Tibial nerve (tissue), 4 donors: ENCODE results near the gene FAM83F. TPM values are rescaled to one million over a fixed set of nuclear protein-coding genes. Genes with fewer than 3 reads are reported as not detected.

Experiments used
- DNase-seq, 2 donors: peaks; one replicate each; pipeline ENCODE4 v3.0.0-alpha.2; 2019; ENCODE audit warnings: low spot score in 2 of 2
- H3K27ac ChIP-seq, 4 donors: fragments of 200-600 bp; sonication (generic) in 3 of 4; one replicate each; pipeline ENCODE4 v1.5.1; 2017 to 2019; ENCODE audit warnings: mild to moderate bottlenecking in 1 of 4
- H3K27me3 ChIP-seq, 2 donors: fragments of 200-600 bp; sonication (generic) in 1 of 2; one replicate each; pipeline versions ENCODE4 v1.5.1 to v1.6.0; 2017 to 2019
- H3K36me3 ChIP-seq, 3 donors: fragments of 200-600 bp; sonication (generic); one replicate each; pipeline ENCODE4 v1.5.1; 2018 to 2019
- H3K4me1 ChIP-seq, 4 donors: fragments of 200-600 bp; sonication (generic) in 3 of 4; one replicate each; pipeline ENCODE4 v1.5.1; 2017 to 2019
- H3K4me3 ChIP-seq, 4 donors: fragments of 200-600 bp; sonication (generic) in 3 of 4; one replicate each; pipeline ENCODE4 v1.5.1; 2017 to 2019; ENCODE audit warnings: mild to moderate bottlenecking in 1 of 4, moderate library complexity in 1 of 4
- H3K9me3 ChIP-seq, 4 donors: fragments of 200-600 bp; sonication (generic) in 3 of 4; one replicate each; pipeline ENCODE4 v1.5.1; 2017 to 2019
- EP300 ChIP-seq, 2 donors: sonication (generic); formaldehyde crosslinking; IDR thresholded peaks; one replicate each; pipeline ENCODE4 v1.6.1; 2017; ENCODE audit warnings: antibody characterized with exemption in 2 of 2, mild to moderate bottlenecking in 1 of 2
- POLR2A ChIP-seq, 2 donors: fragments of 450-650 bp; IDR thresholded peaks; one replicate each; pipeline ENCODE4 v1.6.1; 2017; ENCODE audit warnings: antibody characterized with exemption in 2 of 2, mild to moderate bottlenecking in 2 of 2, moderate library complexity in 2 of 2
- WGBS, 2 donors: methylation state at CpG; one replicate each; pipeline ENCODE4 v1.1.5; 2018; 5-methylcytosine and 5-hydroxymethylcytosine counted together
- total RNA-seq, 4 donors: library from RNA; depleted of rRNA; stranded (reverse); fragments of >200 nt; gene quantifications; one replicate each; pipeline ENCODE4 v1.1.0, GENCODE V29; 2016
- TF ChIP-seq, protein P1 (sequence below), 5 experiments: fragments of 200-600 bp in 3 of 5; fragments of 450-650 bp in 2 of 5; sonication (generic) in 3 of 5; IDR thresholded peaks; one replicate each; pipeline ENCODE4 v1.5.1; 2016 to 2019; ENCODE audit warnings: antibody characterized with exemption in 5 of 5, mild to moderate bottlenecking in 3 of 5, moderate library complexity in 2 of 5

Gene FAM83F
- total RNA-seq, 4 donors from 2014 or later: 8.2 to 11.2 (median 9.8) TPM

DNA sequence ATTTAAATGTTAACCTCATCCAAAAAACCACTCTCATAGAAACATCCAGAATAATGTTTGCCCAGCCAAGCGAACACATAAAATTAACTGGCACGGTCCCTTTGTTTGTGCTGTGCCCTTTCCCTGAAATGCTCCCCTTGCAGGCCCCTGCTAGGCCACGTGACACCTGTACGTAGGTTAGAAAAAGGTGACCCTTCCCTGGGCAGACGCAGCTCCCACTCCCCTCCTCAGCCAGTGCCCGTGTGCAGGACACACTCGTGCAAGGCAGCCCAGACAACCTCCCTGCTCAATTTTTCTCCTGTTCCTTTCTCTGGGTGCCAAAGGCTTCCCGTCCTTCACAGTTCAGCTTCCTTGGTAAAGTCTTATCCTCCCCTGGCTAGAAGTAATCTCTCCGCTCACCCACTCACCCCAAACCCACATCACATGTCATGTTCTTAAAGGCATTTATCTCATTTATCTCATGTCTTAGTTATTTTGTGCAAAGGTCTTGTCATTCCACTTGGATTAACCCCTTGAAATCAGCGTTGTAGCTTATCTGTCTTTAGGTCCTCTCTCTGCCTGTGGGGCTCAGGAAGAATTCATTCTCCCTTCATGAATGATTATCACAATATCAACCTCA lies 20.7 kb downstream of the FAM83F start:
- no peak for TF ChIP-seq POLR2A (IDR thresholded peaks at IDR 0.05)
- TF ChIP-seq EP300 (IDR thresholded peaks at IDR 0.05): no peak
- TF ChIP-seq, protein P1, sequence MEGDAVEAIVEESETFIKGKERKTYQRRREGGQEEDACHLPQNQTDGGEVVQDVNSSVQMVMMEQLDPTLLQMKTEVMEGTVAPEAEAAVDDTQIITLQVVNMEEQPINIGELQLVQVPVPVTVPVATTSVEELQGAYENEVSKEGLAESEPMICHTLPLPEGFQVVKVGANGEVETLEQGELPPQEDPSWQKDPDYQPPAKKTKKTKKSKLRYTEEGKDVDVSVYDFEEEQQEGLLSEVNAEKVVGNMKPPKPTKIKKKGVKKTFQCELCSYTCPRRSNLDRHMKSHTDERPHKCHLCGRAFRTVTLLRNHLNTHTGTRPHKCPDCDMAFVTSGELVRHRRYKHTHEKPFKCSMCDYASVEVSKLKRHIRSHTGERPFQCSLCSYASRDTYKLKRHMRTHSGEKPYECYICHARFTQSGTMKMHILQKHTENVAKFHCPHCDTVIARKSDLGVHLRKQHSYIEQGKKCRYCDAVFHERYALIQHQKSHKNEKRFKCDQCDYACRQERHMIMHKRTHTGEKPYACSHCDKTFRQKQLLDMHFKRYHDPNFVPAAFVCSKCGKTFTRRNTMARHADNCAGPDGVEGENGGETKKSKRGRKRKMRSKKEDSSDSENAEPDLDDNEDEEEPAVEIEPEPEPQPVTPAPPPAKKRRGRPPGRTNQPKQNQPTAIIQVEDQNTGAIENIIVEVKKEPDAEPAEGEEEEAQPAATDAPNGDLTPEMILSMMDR (IDR thresholded peaks at IDR 0.05): no peak
- Histone ChIP-seq H3K27me3 (peaks cover 0 to 3% of the 10 kb centered on the region in 2 donors), H3K4me1 (no peaks in the 10 kb centered on the region), H3K36me3 (peaks cover 0 to 9% (median 0%) of the 10 kb centered on the region in 3 donors), H3K27ac (peak overlapping the region in 1 of 4 donors; percentile 38), H3K9me3 (no peaks in the 10 kb centered on the region), H3K4me3 (no peak overlapping the region)
- 74 to 77% methylated on average over 10 of the region's 10 CpGs for WGBS, 2 donors
- DNase-seq: no peak

DNA sequence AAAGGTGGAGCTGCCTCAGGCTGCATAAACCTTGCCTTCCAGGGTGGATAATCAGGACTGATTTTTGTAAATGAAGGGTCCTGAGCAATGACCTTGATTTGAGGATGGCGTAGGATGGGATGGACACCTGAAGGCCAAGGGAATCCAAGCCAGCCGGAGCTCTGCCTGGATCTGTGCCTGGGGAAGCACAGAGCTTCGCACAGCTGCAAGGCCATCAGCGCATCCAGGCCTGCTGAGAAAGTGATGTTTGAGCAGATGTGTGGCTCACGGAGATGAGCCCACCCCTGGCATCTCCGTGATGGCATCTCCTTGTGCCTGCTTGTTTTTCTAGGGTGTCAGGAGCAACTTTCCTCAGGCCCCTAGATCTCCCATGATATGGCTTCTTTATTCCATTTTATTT lies 23.3 kb downstream of the FAM83F start:
- peaks cover 0 to 24% (median 0%) of the 10 kb centered on the region in 3 donors for H3K36me3 ChIP-seq
- TF ChIP-seq EP300 (IDR thresholded peaks at IDR 0.05) (no peak), POLR2A (IDR thresholded peaks at IDR 0.05) (no peak)
- TF ChIP-seq, protein P1 (IDR thresholded peaks at IDR 0.05): no peak
- peaks cover 0 to 8% (median 3%) of the 10 kb centered on the region in 4 donors for H3K4me1 ChIP-seq
- 95% methylated on average over 6 of the region's 6 CpGs for WGBS, 2 donors
- H3K4me3 ChIP-seq: no peak overlapping the region
- no peak overlapping the region for H3K27ac ChIP-seq
- no peak for DNase-seq
- H3K9me3 ChIP-seq: no peaks in the 10 kb centered on the region
- H3K27me3 ChIP-seq: peaks cover 0 to 3% of the 10 kb centered on the region in 2 donors

DNA sequence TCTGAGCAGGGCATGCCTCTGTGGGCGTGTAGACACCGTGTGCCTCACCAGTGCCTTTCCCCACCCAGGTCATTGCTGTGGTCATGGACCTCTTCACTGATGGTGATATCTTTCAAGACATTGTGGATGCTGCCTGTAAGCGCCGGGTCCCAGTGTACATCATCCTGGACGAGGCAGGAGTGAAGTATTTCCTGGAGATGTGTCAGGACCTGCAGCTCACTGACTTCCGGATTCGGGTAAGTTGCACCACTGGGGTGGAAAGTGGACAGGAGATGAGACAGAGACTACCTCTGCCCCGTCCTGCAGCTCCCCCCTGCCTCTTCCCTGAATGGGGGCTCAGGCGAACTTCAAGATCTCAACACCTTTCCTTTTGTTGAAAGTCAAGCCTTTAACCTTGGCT lies 24.3 kb downstream of the FAM83F start:
- Histone ChIP-seq H3K27ac (no peak overlapping the region), H3K4me3 (no peak overlapping the region), H3K9me3 (no peaks in the 10 kb centered on the region), H3K27me3 (peaks cover 0 to 3% of the 10 kb centered on the region in 2 donors), H3K36me3 (peaks cover 0 to 24% (median 0%) of the 10 kb centered on the region in 3 donors), H3K4me1 (peaks cover 0 to 10% (median 4%) of the 10 kb centered on the region in 4 donors)
- no peak for TF ChIP-seq EP300 (IDR thresholded peaks at IDR 0.05)
- no peak for TF ChIP-seq POLR2A (IDR thresholded peaks at IDR 0.05)
- TF ChIP-seq, protein P1 (IDR thresholded peaks at IDR 0.05): no peak
- no peak for DNase-seq
- 90 to 92% methylated on average over 9 of the region's 9 CpGs for WGBS, 2 donors

DNA sequence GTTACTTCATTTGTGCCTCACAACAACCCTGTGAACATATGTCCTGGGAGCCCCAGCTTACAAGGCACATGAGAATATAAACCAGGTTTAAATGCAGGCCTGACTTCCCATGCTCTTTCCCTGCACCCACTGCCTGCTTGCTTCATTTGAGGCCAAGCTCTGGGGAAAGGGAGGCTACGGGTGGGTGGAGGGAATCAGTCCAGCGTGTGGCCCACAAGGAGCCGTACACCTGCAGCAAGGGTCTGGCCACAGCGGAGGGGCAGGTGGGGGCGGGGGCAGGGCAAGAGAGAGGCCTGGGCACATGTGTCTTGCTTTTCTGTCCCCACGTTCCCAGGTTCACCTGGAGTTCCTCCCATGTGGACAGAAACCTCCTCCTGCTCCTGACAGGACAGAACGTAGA lies 26.2 kb downstream of the FAM83F start:
- H3K27me3 ChIP-seq: peaks cover 0 to 3% of the 10 kb centered on the region in 2 donors
- H3K4me3 ChIP-seq: no peak overlapping the region
- peaks cover 0 to 24% (median 0%) of the 10 kb centered on the region in 3 donors for H3K36me3 ChIP-seq
- TF ChIP-seq POLR2A (IDR thresholded peaks at IDR 0.05): no peak
- no peaks in the 10 kb centered on the region for H3K9me3 ChIP-seq
- H3K27ac ChIP-seq: no peak overlapping the region
- H3K4me1 ChIP-seq: peaks cover 0 to 22% (median 4%) of the 10 kb centered on the region in 4 donors
- WGBS, 2 donors: 84 to 97% methylated on average over 7 of the region's 7 CpGs
- no peak for DNase-seq

DNA sequence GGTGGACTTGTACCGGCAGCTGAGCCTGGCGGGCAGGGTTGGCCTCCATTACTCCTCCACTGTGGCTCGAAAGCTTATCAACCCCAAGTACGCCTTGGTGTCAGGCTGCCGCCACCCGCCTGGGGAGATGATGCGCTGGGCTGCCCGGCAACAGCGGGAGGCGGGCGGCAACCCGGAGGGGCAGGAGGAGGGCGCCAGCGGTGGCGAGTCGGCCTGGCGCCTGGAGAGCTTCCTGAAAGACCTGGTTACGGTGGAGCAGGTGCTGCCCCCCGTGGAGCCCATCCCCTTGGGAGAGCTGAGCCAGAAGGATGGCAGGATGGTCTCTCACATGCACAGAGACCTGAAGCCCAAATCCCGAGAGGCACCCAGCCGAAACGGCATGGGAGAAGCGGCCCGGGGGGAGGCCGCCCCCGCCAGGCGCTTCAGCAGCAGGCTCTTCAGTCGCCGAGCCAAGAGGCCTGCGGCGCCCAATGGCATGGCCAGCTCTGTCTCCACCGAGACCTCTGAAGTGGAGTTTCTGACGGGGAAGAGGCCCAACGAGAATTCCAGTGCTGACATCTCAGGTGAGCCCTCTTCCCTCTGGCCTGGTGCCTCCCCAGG lies 26.7 kb downstream of the FAM83F start:
- Histone ChIP-seq H3K36me3 (peaks cover 0 to 24% (median 0%) of the 10 kb centered on the region in 3 donors), H3K4me1 (peaks cover 0 to 22% (median 4%) of the 10 kb centered on the region in 4 donors), H3K27ac (peak overlapping the region in 1 of 4 donors; percentile 78), H3K4me3 (no peak overlapping the region), H3K9me3 (no peaks in the 10 kb centered on the region), H3K27me3 (peaks cover 0 to 3% of the 10 kb centered on the region in 2 donors)
- TF ChIP-seq EP300 (IDR thresholded peaks at IDR 0.05) (no peak), POLR2A (IDR thresholded peaks at IDR 0.05) (no peak)
- TF ChIP-seq, protein P1 (IDR thresholded peaks at IDR 0.05): no peak
- DNase-seq: no peak
- WGBS, 2 donors: 92 to 94% methylated on average over 30 to 34 of the region's 34 CpGs
